ENCODE results near the gene APOB. TPM values are rescaled to one million over a fixed set of nuclear protein-coding genes. Genes with fewer than 3 reads are reported as not detected.

The APOB gene
- total and polyA plus RNA-seq, 2 of the 13 experiments (the other 11 are each of a cell fraction or from before 2014, with no cell fraction given): 1,569 to 2,515 TPM

GRCh38 chr2:21018290-21018689 is 25.6 kb downstream of the APOB start (continued):
- TF ChIP-seq ZNF18 (CRISPR knock-in tag; IDR thresholded peaks at IDR 0.05; ENCODE audit: insufficient replicate concordance): no peak
- TF ChIP-seq ZFP41 (CRISPR knock-in tag; IDR thresholded peaks at IDR 0.05; ENCODE audit: borderline replicate concordance): no peak
- no peak for TF ChIP-seq GLI4 (CRISPR knock-in tag; IDR thresholded peaks at IDR 0.05; ENCODE audit: borderline replicate concordance)
- 0 out of 2 replicates have a peak, but pooled peaks have one; percentile 0 for TF ChIP-seq UBTF (CRISPR knock-in tag; IDR thresholded peaks at IDR 0.05)
- no peak for TF ChIP-seq ZNF501 (CRISPR knock-in tag; IDR thresholded peaks at IDR 0.05)
- no peak for TF ChIP-seq ARNT (IDR thresholded peaks at IDR 0.05)
- TF ChIP-seq ZNF775 (CRISPR knock-in tag; IDR thresholded peaks at IDR 0.05; ENCODE audit: borderline replicate concordance): no peak
- 0 out of 2 replicates have a peak, but pooled peaks have one; percentile 6 for TF ChIP-seq SOX13 (IDR thresholded peaks at IDR 0.05)
- no peak; a peak in 1 of 4 replicates for TF ChIP-seq SOX13 (CRISPR knock-in tag; conservative IDR thresholded peaks at IDR 0.05 in 1 of 2, IDR thresholded peaks at IDR 0.05 in 1 of 2)
- no peak for TF ChIP-seq KLF6 (CRISPR knock-in tag; IDR thresholded peaks at IDR 0.05)
- TF ChIP-seq SMAD1 (CRISPR knock-in tag; IDR thresholded peaks at IDR 0.05; ENCODE audit: borderline replicate concordance, low read depth): no peak
- TF ChIP-seq RBM22 (optimal IDR thresholded peaks at IDR 0.05; ENCODE audit: low read length): peak; percentile 95
- TF ChIP-seq ZNF24 (IDR thresholded peaks at IDR 0.05): no peak
- TF ChIP-seq ZNF740 (CRISPR knock-in tag; IDR thresholded peaks at IDR 0.05): no peak
- TF ChIP-seq ATAD3A (CRISPR knock-in tag; IDR thresholded peaks at IDR 0.05): no peak
- no peak for TF ChIP-seq FOXP1 (IDR thresholded peaks at IDR 0.05)
- TF ChIP-seq FOXP1 (CRISPR knock-in tag; IDR thresholded peaks at IDR 0.05): no peak
- TF ChIP-seq ZNF329 (CRISPR knock-in tag; IDR thresholded peaks at IDR 0.05; ENCODE audit: low read depth): no peak
- no peak for TF ChIP-seq HIVEP1 (CRISPR knock-in tag; IDR thresholded peaks at IDR 0.05)
- no peak for TF ChIP-seq ZBTB33 (CRISPR knock-in tag; IDR thresholded peaks at IDR 0.05)
- no peak for TF ChIP-seq TIGD3 (CRISPR knock-in tag; IDR thresholded peaks at IDR 0.05; ENCODE audit: borderline replicate concordance)
- no peak for TF ChIP-seq THYN1 (CRISPR knock-in tag; IDR thresholded peaks at IDR 0.05; ENCODE audit: borderline replicate concordance, low read depth)
- TF ChIP-seq HNRNPUL1 (IDR thresholded peaks at IDR 0.05; ENCODE audit: low read depth, low read length): no peak
- no peak for TF ChIP-seq CREBL2 (CRISPR knock-in tag; IDR thresholded peaks at IDR 0.05; ENCODE audit: borderline replicate concordance)

Data from HepG2 (cell line).